ENCODE results near the gene MYH3.

Gene MYH3

DNA sequence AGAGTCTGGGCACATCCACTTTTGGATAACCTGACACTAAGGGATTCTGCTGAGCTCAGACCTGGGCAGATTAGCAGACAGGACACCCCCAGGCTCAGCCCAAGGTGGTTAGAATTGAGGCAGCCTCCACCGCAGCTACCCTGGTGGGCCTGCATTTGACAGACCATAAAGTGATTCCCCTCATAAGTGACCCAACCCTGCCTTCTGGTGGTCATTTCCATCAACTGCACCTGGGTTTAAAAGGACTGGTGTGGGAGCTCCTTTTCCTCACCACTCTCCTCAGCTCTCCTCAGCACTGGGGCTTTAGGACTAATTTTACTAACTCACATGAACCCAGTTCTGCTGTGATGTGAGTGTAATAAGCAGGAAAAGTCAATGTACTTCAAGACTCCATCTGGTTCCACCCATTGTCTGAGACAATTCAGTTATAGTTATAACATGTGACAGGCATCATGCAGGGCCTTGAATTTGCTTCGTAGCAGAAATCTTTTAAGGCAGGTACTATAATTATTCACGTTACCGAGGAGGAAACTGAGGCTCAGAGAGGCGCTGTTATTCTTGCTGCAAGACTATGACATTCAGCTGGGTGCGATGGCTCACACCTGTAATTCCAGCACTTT lies 42.5 kb downstream of the MYH3 start:
- no peak for DNase-seq (ENCODE audit: extremely low read depth in 1 of 2, low read depth in 1 of 2)

DNA sequence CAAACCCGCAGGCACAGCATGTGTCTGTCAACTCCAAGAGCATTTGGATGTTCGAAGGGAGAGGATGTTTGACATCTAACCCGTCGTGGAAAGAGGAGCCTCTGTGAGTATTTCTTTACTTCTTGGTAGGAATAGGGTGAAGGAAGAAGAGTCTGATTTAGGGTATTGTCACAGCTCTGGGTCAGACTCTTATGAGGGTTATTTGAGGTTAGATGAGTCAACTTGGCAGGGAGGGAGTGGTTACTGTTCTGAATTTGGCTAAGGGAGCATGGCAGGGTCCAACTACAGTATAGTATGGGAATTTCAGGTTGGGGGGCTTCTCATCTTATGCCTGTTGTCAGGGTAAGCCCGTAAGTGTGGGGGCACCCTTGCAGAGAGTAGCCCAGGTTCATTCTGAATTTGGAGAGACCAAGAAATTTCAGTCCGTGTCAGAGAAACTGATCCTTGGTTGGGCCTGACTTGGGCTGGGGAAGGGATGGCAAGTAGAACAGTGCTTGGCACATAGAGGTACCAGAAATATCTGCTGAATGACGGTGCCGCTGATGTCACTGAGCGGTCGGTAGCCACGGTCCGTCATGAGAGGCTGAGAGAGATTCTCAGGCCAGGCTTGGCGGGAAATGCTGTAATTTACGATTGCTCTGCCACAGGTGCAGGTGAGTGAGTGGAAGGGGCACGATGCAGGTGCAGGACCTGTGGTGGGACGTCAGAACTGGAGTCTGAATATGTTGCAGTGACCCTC lies 43.2 kb downstream of the MYH3 start:
- DNase-seq (ENCODE audit: extremely low read depth in 1 of 2, low read depth in 1 of 2): no peak

DNA sequence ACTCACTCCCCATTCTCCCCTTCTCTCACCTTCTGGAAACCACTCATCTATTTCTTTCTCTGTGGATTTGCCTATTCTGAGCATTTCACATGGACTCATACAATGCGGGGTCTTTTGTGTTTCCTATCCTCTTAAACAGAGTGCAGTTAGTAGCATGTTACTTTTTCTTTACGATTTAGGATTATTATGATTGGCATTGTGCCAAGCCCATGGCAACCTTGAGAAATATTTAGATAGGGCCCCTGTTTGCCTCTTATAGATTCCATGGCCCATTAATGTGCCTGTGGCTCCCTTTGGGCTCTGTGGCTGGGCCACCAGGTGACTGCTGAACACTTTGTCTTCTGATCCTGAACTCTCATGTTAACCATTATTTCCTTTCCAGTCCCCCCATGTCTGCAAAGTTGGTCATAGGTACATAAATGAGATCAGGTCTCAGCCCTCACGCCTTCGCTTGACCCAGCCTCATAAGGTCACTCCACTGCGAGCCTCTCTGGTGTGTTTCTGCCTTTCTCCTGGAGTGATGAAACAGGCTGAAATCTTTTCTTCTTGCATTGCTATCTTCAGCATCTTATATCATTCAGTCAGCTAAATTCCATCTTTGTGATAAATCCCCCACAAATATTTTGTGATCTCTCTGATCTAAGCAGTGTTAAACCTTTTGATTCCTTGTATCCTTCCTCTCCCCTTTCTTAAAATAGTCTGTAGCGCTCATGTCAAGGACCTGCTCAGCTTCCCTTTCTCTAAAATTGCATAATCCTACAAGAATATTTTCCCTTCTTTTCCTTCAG lies 44.0 kb downstream of the MYH3 start:
- no peak for DNase-seq (ENCODE audit: extremely low read depth in 1 of 2, low read depth in 1 of 2)

DNA sequence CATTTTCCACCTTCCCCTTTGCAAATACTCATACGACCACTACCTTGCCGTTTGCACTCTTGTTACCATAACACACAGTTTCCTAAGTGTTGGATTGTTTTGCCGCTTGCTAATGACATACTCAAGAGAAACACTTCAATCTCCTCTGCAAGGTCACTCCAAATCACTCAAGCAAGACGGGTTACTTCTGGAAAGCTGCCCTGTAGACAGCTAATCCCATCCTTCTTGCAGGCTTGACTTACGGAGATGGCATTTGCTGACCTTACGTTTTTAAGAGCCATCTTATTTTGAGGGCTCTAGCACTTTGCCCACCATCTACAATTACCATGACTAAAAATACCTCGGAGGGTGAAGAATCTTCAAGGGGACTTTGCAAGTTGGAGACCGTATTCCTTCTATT lies 46.2 kb downstream of the MYH3 start:
- no peak for DNase-seq (ENCODE audit: extremely low read depth in 1 of 2, low read depth in 1 of 2)

DNA sequence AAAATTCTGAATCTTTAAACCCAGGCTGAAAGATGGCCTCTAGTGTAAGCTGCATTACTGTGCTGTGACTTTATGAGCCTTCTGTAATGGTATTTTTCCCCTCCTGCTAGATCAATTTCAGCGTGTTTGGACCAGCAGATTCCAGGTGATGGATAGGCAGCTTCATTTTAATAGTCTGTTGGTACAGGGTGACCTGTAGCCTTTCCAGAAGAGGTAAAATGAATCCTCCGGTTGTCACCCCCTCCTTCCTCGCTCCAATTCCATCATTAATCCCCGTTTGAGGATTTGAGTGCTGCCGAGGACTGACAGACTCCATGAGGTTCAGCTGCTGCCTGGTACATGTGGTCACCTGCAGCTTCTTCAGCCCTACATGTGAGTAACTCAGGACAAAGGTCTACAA lies 48.9 kb downstream of the MYH3 start:
- no peak for DNase-seq (ENCODE audit: extremely low read depth in 1 of 2, low read depth in 1 of 2)

DNA sequence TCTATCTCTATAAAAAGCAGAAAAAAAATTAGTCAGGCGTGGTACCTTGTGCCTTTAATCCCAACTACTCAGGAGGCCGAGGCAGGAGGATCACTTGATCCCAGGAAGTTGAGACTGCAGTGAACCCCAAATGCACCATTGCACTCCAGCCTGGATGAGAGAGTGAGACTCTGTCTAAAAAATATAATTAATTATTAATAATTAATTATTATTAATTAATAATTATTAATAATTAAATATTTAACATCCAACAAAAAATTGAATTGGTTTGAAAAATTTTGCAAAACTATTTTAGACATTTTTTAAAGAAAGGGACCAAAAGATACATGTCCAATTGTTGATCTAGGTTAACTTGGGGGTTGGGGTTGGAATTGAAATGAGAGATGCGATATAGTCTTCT lies 51.0 kb downstream of the MYH3 start:
- DNase-seq (ENCODE audit: extremely low read depth in 1 of 2, low read depth in 1 of 2): no peak

DNA sequence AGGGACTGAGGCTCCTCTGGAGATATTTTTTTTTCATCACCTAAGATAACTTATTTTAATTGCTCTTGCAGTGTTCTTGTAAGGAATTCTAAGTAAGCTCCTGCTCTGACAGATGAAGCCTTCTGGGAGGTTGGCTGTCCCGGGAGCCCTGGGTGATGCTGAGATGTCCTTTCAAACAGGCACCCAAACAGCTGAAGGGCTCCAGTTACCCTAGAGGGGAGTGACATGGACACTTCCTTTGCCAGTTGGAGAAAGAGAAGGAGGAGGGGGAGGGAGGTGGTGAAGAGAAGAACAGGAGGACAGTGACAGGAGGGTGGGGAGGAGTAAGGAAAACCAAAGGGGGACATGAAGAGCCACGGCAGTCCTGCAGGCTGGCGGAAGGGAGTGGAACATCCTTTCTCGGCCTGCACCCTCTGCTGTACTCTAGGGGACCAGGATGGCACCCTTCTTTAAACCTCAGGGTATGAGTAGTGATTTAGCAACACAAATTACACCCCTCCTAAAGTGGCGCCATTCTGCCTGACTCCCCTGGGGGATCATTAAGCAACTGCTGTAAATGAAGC lies 51.8 kb downstream of the MYH3 start:
- DNase-seq (ENCODE audit: extremely low read depth in 1 of 2, low read depth in 1 of 2): no peak

DNA sequence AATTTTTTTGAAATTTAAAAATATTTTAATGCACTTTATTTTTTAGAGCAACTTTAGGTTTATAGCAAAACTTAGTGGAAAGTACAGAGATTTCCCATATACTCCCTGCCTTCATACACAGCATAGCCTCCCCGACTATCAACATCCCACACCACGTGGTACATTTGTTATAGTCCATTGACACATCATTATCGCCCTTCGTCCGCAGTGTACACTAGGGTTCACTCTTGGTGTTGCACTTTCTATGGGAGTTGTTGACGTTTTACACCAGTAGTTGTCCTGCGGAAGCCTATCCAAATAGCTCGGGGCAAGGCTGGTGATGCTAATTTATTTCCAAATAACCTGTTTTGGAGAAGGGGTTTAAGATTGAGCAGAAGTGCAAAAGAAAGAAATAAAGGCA lies 52.6 kb downstream of the MYH3 start:
- no peak for DNase-seq (ENCODE audit: extremely low read depth in 1 of 2, low read depth in 1 of 2)

DNA sequence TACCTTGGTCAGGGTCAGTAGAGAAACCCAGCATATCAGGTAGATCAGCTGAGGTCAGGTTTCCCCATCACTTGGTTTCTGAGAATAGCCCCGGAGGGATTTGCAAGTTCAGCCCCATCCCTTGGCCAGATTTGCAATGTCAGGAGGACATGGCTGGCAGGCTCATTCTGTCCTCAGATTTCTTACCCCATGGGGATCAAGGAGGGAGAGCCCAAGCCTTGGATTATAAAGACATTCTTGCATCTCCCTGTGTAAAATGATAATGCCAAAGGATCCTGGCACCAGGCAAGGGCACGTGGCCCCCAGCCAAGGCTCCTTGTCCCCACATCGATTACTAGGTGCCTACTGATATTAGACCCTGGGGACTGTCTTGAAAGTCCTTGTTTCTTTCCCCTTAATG lies 53.2 kb downstream of the MYH3 start:
- DNase-seq (ENCODE audit: extremely low read depth in 1 of 2, low read depth in 1 of 2): no peak

DNA sequence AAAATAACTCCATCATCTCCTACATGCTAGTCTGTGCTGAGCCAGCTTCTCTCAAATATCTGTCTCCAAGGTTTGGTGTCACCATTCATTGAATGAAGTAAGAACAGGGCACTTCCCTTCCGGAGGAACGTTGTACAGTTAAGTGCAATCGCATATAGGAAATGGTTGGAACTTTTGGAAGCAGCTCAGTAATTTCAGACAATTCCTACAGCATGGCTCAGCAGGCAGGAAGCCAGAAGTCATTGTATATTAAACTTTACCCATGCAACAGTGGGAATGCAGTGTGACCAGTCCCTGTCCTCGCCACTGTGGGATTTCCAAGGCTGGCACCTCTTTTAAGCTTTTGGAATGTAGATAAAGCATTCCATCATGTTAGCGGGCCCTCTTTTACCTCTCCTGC lies 56.5 kb downstream of the MYH3 start:
- no peak for DNase-seq (ENCODE audit: extremely low read depth in 1 of 2, low read depth in 1 of 2)

DNA sequence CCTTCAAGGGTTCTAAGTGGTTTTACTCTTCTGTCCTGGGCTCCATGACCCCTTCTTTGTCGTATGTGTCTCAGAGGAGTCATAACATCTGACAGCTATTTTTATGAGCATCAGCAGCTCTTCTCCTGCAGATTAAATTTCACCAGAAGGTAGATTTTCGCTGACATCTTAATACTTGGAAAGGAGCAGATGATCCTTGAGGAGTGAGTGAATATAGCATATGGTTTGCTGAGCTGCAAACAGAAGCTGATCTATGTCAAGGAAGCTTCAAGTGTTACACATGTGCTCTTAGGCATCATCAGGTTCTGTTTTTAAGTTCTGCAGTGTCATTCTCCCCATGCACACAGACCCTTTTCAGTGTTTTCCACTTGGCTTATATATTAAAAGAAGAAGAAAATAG lies 58.5 kb downstream of the MYH3 start:
- DNase-seq (ENCODE audit: extremely low read depth in 1 of 2, low read depth in 1 of 2): no peak

DNA sequence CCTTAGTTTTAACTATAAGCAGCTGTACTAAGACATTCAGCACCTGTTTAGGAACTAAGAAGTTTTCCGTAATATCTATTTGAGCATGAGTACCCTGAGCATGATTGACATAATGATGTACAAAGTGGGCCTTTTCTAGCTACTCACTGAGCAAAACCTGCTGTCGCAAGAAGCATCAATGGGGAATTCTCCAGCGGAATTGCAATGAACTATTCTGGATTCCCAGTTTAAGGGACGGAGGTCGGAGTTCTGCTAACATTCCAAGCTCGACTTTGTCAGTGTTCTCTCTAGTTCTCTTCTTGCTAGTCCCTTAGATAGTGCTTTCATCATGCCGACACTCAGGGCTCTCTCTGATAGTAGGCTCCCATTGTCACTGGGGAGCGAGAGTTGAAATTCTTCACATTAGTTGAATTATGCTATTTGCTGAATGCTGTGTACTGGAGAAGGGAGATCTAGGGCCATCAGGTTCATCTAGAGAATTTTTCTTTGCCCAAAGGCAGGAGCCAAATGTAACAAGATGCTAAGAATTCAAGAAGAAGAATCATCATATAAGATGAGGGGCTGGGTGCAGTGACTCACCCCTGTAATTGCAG lies 67.5 kb downstream of the MYH3 start:
- no peak for DNase-seq (ENCODE audit: extremely low read depth in 1 of 2, low read depth in 1 of 2)

DNA sequence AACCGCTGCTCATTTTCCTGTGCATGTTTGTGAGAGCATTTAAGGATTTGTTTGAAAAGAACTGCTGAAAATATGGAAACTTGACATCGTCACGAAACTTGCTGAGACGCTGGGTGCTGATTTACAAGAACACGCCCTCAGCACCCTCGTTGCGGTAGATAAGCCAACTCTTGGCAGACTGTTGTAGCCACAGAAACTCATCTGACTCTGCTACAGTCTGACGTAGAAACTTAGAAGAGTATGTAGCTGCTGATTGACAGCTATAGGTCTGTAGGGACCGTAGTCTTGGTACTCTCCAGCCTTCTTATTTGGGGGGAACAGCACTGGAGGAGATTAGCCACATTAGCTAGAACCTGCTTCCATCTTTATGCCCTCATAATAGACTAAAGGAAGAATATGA lies 71.6 kb downstream of the MYH3 start:
- no peak for DNase-seq (ENCODE audit: extremely low read depth in 1 of 2, low read depth in 1 of 2)

DNA sequence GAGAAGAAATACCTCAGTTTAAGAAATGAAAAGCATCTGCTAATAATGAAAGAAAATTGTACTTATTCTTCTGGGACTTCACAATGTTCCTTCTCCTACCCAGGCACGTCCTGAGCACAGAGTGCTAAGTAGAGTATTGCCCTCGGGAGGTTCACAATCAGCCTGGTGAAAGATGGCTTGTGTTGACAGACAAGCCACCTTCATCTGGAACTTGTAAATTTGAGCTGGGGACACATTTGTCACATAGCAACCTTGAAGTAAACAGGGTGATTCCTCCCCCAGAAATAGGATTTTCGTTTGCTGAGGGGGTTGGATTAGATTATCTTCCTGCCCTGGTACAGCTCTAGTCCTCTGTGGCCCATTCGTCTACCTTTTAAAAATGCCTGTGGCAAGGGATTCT lies 73.3 kb downstream of the MYH3 start:
- DNase-seq (ENCODE audit: extremely low read depth in 1 of 2, low read depth in 1 of 2): no peak

DNA sequence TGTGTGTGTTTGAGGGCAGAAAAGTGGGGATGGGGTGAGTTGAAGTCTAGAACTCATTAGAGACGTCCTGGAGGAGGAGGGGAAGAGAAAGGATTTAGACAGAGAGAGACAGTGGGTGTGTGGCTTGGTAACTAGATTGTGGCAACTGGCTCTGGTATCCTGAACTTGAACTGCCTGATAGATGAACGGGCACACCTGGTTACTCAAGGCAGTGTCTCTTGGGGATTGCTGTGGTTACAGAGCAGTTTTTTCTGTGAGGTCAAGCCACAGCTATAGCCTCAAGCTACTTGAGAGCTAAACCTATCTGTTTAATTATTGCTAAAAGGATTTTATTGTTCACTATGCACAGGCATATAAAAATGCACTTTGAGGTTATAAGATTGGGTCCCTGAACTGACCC lies 77.8 kb downstream of the MYH3 start:
- no peak for DNase-seq (ENCODE audit: extremely low read depth in 1 of 2, low read depth in 1 of 2)

Data from stimulated activated CD8-positive, alpha-beta memory T cell treated with anti-CD3 and anti-CD28 coated beads, Interleukin-7, amount 100 ng/mL, for 48 hours (primary cell).